ENCODE data around the gene THEMIS2.
A peak's percentile ranks its signal among the peaks of the same experiment; 100 is the strongest.

THEMIS2 gene

GRCh38 chr1:27886744-27887143 is 14.4 kb downstream of the THEMIS2 start:
- ATAC-seq = peak; percentile 8 to 29

- peak; percentile 36 to 50 for ATAC-seq
These were observed 15.1 kb downstream of the THEMIS2 start for GRCh38 chr1:27887215-27888021.

- ATAC-seq = no peak
These were observed 17.2 kb downstream of the THEMIS2 start for GRCh38 chr1:27889506-27889905.

GRCh38 chr1:27891196-27891889 is 19.0 kb downstream of the THEMIS2 start:
- ATAC-seq = peak; percentile 26 to 50

- ATAC-seq = no peak
These were observed 22.2 kb downstream of the THEMIS2 start for GRCh38 chr1:27894521-27894920.

GRCh38 chr1:27906759-27907158 is 34.4 kb downstream of the THEMIS2 start:
- ATAC-seq = no peak

- peak; percentile 48 to 57 for ATAC-seq
These were observed 40.1 kb downstream of the THEMIS2 start for GRCh38 chr1:27912429-27912828.

- no peak for ATAC-seq
These were observed 42.8 kb downstream of the THEMIS2 start for GRCh38 chr1:27915082-27915575.

- no peak for ATAC-seq
These were observed 49.9 kb downstream of the THEMIS2 start for GRCh38 chr1:27922272-27922671.

- no peak for ATAC-seq
These were observed 56.0 kb downstream of the THEMIS2 start for GRCh38 chr1:27928216-27928954.

- no peak for ATAC-seq
These were observed 58.8 kb downstream of the THEMIS2 start for GRCh38 chr1:27931184-27931583.

- no peak for ATAC-seq
These were observed 59.4 kb downstream of the THEMIS2 start for GRCh38 chr1:27931759-27932158.

- peak in 1 of 2 donors; percentile 53 for ATAC-seq
These were observed 62.6 kb downstream of the THEMIS2 start, which contains the start of gene SMPDL3B for GRCh38 chr1:27934818-27935549. Gene SMPDL3B (plus strand): TSS chr1:27935000. CDS start chr1:27935184, 184 bp downstream.

- no peak for ATAC-seq
These were observed 63.4 kb downstream of the THEMIS2 start for GRCh38 chr1:27935721-27936120.
